Activated T-cell treated with anti-CD3 and anti-CD28 coated beads, Interleukin-2, amount 50 U/mL, for 72 hours (primary cell): ENCODE results near the gene DNAJC24. TPM values are rescaled to one million over a fixed set of nuclear protein-coding genes. Genes with fewer than 3 reads are reported as not detected.
"Not testable (repeated sequence)": the region's sequence is repeated elsewhere in the genome, so short reads cannot be mapped to it uniquely, and the experiment has no call there.

ENCODE experiments used
- ATAC-seq, 2 donors: fragments of 150-1000 bp; cut with Tn5 transposase; replicated peaks in 1 of 2; 2 replicates each; pipeline ENCODE4 v1.10.0; 2021; ENCODE audit warnings: moderate library complexity in 2 of 2, mild to moderate bottlenecking in 1 of 2
- DNase-seq, 2 donors: peaks; one replicate each; pipeline ENCODE4 v3.0.0; 2021 to 2022; ENCODE audit warnings: mixed read lengths in 1 of 2
- H3K27ac Mint-ChIP-seq: one replicate; pipeline ENCODE4 v1.8.0; 2022; ENCODE audit warnings: mild to moderate bottlenecking, moderate library complexity, mixed read lengths
- H3K27me3 Mint-ChIP-seq: one replicate; pipeline ENCODE4 v1.8.0; 2022; ENCODE audit warnings: low read depth, mixed read lengths
- H3K36me3 Mint-ChIP-seq, 2 donors: one replicate each; pipeline ENCODE4 v1.8.0; 2022; ENCODE audit warnings: mixed read lengths in 2 of 2, mild to moderate bottlenecking in 1 of 2; ENCODE audit not compliant: insufficient read depth in 2 of 2
- H3K4me1 Mint-ChIP-seq: one replicate; pipeline ENCODE4 v1.8.0; 2022; ENCODE audit warnings: low read depth, mixed read lengths
- H3K4me3 Mint-ChIP-seq, 2 donors: one replicate each; pipeline ENCODE4 v1.8.0; 2022; ENCODE audit warnings: mild to moderate bottlenecking in 2 of 2, mixed read lengths in 2 of 2, moderate library complexity in 2 of 2
- H3K9me3 Mint-ChIP-seq, 2 donors: one replicate each; pipeline ENCODE4 v1.8.0; 2022; ENCODE audit warnings: mixed read lengths in 2 of 2
- total RNA-seq, 2 donors: library from RNA; stranded (reverse); gene quantifications; one replicate each; pipeline ENCODE4 v1.2.3, GENCODE V29; 2022

The DNAJC24 gene
- total RNA-seq, result 10 to 100 TPM; 16.8 to 20.1 TPM

- Mint-ChIP-seq H3K4me1 (peaks cover 40% of the 10 kb centered on the region), H3K9me3 (no peaks in the 10 kb centered on the region), H3K4me3 (peak within 1 kb of the TSS; percentile 86 to 87), H3K27me3 (peaks cover 5% of the 10 kb centered on the region), H3K27ac (peak within 1 kb of the TSS; percentile 90), H3K36me3 (peaks cover under 1 to 2% of the 10 kb centered on the region in 2 donors)
- peak; percentile 92 to 93 for DNase-seq
- ATAC-seq, result peak; percentile 99
These were observed at the start of gene DNAJC24, which contains the start of gene DCDC1 for GRCh38 chr11:31369348-31370329. Gene DNAJC24 (plus strand): TSS chr11:31369860. CDS start chr11:31370749, 889 bp downstream. Gene DCDC1 (minus strand): TSS chr11:31369739. CDS start chr11:31328280, 41,459 bp downstream.

GRCh38 chr11:31321494-31321893 lies 48.2 kb upstream of the DNAJC24 start:
- H3K27me3 Mint-ChIP-seq, ATAC-seq, H3K27ac Mint-ChIP-seq, H3K9me3 Mint-ChIP-seq, DNase-seq, H3K4me3 Mint-ChIP-seq, H3K4me1 Mint-ChIP-seq, H3K36me3 Mint-ChIP-seq: not testable (repeated sequence)

GRCh38 chr11:31323145-31323544 lies 46.5 kb upstream of the DNAJC24 start:
- Mint-ChIP-seq H3K4me1 (no peaks in the 10 kb centered on the region), H3K36me3 (peaks cover 0 to 3% of the 10 kb centered on the region in 2 donors), H3K27ac (no peak overlapping the region), H3K27me3 (no peaks in the 10 kb centered on the region), H3K4me3 (no peak overlapping the region), H3K9me3 (peaks cover 0 to 1% of the 10 kb centered on the region in 2 donors)
- DNase-seq (no peak), ATAC-seq (no peak)

GRCh38 chr11:31325160-31325559 lies 44.5 kb upstream of the DNAJC24 start:
- peak overlapping the region in 1 of 2 donors; percentile 30 for H3K4me3 Mint-ChIP-seq
- H3K9me3 Mint-ChIP-seq, result peaks cover 0 to 2% of the 10 kb centered on the region in 2 donors
- H3K27ac Mint-ChIP-seq, result peak overlapping the region; percentile 81
- ATAC-seq, result no peak
- no peaks in the 10 kb centered on the region for H3K4me1 Mint-ChIP-seq
- no peaks in the 10 kb centered on the region for H3K27me3 Mint-ChIP-seq
- H3K36me3 Mint-ChIP-seq, result peaks cover 0 to 3% of the 10 kb centered on the region in 2 donors
- no peak for DNase-seq

- H3K4me3 Mint-ChIP-seq, result peak overlapping the region in 1 of 2 donors; percentile 36
- peaks cover 2 to 3% of the 10 kb centered on the region in 2 donors for H3K9me3 Mint-ChIP-seq
- no peaks in the 10 kb centered on the region for H3K4me1 Mint-ChIP-seq
- H3K27me3 Mint-ChIP-seq, result no peaks in the 10 kb centered on the region
- H3K36me3 Mint-ChIP-seq, result peaks cover 0 to 5% of the 10 kb centered on the region in 2 donors
- no peak overlapping the region for H3K27ac Mint-ChIP-seq
- DNase-seq, result no peak
- ATAC-seq, result peak in 1 of 2 donors; percentile 26
These were observed 43.1 kb upstream of the DNAJC24 start for GRCh38 chr11:31326470-31327148.

- Mint-ChIP-seq H3K36me3 (peaks cover 0 to 5% of the 10 kb centered on the region in 2 donors), H3K27me3 (no peaks in the 10 kb centered on the region), H3K4me1 (no peaks in the 10 kb centered on the region), H3K4me3 (no peak overlapping the region), H3K27ac (no peak overlapping the region), H3K9me3 (peaks cover 2 to 5% of the 10 kb centered on the region in 2 donors)
- DNase-seq, result no peak
- ATAC-seq, result no peak
These were observed 42.2 kb upstream of the DNAJC24 start for GRCh38 chr11:31327417-31327816.

GRCh38 chr11:31328697-31329096 lies 41.0 kb upstream of the DNAJC24 start:
- H3K9me3 Mint-ChIP-seq, result peaks cover 2 to 6% of the 10 kb centered on the region in 2 donors
- DNase-seq (no peak), ATAC-seq (no peak)
- no peak overlapping the region for H3K4me3 Mint-ChIP-seq
- no peaks in the 10 kb centered on the region for H3K4me1 Mint-ChIP-seq
- no peaks in the 10 kb centered on the region for H3K27me3 Mint-ChIP-seq
- no peak overlapping the region for H3K27ac Mint-ChIP-seq
- H3K36me3 Mint-ChIP-seq, result peaks cover 0 to 5% of the 10 kb centered on the region in 2 donors

- no peak for DNase-seq
- Mint-ChIP-seq H3K9me3 (peaks cover 0 to 2% of the 10 kb centered on the region in 2 donors), H3K4me1 (no peaks in the 10 kb centered on the region), H3K27ac (no peak overlapping the region), H3K4me3 (no peak overlapping the region), H3K36me3 (peaks cover 0 to 2% of the 10 kb centered on the region in 2 donors), H3K27me3 (peaks cover 10% of the 10 kb centered on the region)
- no peak for ATAC-seq
These were observed 31.9 kb upstream of the DNAJC24 start for GRCh38 chr11:31337806-31338205.

GRCh38 chr11:31340903-31341572 lies 28.6 kb upstream of the DNAJC24 start:
- DNase-seq (peak; percentile 7 to 23), ATAC-seq (no peak)
- Mint-ChIP-seq H3K4me3 (no peak overlapping the region), H3K4me1 (no peaks in the 10 kb centered on the region), H3K9me3 (no peaks in the 10 kb centered on the region), H3K27me3 (peaks cover 10% of the 10 kb centered on the region), H3K36me3 (no peaks in the 10 kb centered on the region), H3K27ac (no peak overlapping the region)

- Mint-ChIP-seq H3K36me3 (no peaks in the 10 kb centered on the region), H3K4me3 (no peak overlapping the region), H3K27ac (no peak overlapping the region), H3K27me3 (peaks cover 26% of the 10 kb centered on the region), H3K9me3 (no peaks in the 10 kb centered on the region), H3K4me1 (no peaks in the 10 kb centered on the region)
- DNase-seq (no peak), ATAC-seq (no peak)
These were observed 18.5 kb upstream of the DNAJC24 start for GRCh38 chr11:31351168-31351567.

- peaks cover 20% of the 10 kb centered on the region for H3K27me3 Mint-ChIP-seq
- ATAC-seq (no peak), DNase-seq (no peak)
- no peaks in the 10 kb centered on the region for H3K4me1 Mint-ChIP-seq
- H3K36me3 Mint-ChIP-seq, result no peaks in the 10 kb centered on the region
- no peaks in the 10 kb centered on the region for H3K9me3 Mint-ChIP-seq
- H3K27ac Mint-ChIP-seq, result no peak overlapping the region
- H3K4me3 Mint-ChIP-seq, result no peak overlapping the region
These were observed 14.5 kb upstream of the DNAJC24 start for GRCh38 chr11:31355131-31355530.

- Mint-ChIP-seq H3K4me1 (no peaks in the 10 kb centered on the region), H3K9me3 (no peaks in the 10 kb centered on the region), H3K27me3 (peaks cover 20% of the 10 kb centered on the region), H3K36me3 (no peaks in the 10 kb centered on the region), H3K4me3 (no peak overlapping the region), H3K27ac (no peak overlapping the region)
- DNase-seq (no peak), ATAC-seq (no peak)
These were observed 13.8 kb upstream of the DNAJC24 start for GRCh38 chr11:31355817-31356216.
